Dermis microvascular lymphatic vessel endothelial cell (primary cell): Measurements from ENCODE around the gene SNRNP200. TPM values are rescaled to one million over a fixed set of nuclear protein-coding genes. Genes with fewer than 3 reads are reported as not detected.
"Not testable (repeated sequence)": the region's sequence is repeated elsewhere in the genome, so short reads cannot be mapped to it uniquely, and the experiment has no call there.

Experiments
- DNase-seq, 2 donors: peaks; one replicate each; pipeline versions ENCODE4 v3.0.0 to v3.0.0-alpha.2; 2010; ENCODE audit warnings: low read depth in 2 of 2
- total RNA-seq: library from RNA; depleted of rRNA; stranded (reverse); fragments of >200 nt; gene quantifications from 2 replicates; pipeline ENCODE4 v1.2.1, GENCODE V29; 2014

Gene SNRNP200
- total RNA-seq, 1 donor from 2014 or later = 47.8 TPM

DNA sequence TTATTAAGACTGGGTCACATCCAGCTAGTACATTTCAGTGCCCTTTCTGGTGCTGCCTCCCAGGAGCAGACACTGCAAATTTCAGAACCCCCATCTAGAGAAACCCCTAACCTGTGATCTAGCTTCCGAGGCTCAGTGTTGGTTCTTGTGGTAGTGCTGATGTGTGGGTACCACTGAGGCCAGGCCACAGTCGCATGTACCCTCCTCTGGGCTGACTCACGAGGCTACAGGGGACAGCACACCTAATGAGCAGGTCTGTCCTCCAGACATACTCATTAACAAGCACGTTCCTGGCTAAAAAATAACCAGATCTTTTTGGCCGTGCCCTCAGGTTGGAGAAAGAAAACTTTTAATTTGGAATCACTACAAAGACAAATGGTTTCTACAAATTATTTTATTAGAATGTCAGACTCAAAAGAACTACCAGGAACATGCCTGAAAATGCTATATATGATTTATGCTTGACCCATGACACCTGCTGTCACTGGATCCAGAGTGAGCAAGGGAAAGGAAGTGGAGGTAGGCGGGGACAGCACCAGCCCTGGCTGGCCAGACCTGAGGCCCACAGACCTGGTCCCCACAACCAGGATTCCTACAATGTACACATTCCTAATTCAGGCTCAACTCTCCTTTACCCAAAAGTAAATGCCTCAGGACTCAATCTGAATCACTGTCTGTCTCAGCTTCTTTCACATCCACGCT is 30.8 kb downstream of the SNRNP200 start:
- no peak for DNase-seq

DNA sequence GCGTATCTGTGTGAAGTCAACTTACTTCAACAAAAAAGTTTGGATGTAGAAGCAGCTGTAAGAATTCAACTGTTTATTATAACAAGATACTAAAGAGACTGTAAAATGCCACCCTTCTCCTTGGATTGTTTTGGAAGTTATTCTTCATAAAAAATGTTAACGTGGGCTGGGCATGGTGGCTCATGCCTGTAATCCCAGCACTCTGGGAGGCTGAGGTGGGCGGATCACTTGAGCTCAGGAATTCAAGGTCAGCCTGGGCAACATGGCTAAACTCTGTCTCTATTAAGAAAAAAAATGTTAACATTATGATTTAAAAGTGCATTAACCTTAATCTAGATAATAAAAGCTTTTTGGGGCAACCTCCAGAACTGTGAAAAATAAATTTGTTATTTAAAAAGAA is 31.6 kb downstream of the SNRNP200 start:
- no peak for DNase-seq

DNA sequence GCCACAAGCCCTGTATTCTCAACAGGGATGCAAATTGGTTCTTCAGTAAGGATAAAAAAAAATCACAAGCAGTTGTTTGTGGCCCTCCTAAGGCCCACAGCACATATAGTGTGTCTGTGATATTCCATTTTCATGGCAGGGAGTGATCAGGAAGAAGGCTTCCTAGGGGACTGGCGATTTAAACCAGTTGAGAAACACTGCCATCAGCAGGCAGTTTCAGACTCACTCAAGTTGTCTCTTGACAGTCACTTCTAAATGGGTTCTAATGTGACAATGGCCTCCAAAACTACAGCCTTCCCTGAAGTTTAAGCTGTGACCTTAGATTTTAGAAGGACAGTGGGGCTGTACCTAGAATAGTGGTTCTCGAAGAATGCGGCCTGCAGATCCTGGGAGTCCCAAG is 33.4 kb downstream of the SNRNP200 start:
- DNase-seq = no peak

DNA sequence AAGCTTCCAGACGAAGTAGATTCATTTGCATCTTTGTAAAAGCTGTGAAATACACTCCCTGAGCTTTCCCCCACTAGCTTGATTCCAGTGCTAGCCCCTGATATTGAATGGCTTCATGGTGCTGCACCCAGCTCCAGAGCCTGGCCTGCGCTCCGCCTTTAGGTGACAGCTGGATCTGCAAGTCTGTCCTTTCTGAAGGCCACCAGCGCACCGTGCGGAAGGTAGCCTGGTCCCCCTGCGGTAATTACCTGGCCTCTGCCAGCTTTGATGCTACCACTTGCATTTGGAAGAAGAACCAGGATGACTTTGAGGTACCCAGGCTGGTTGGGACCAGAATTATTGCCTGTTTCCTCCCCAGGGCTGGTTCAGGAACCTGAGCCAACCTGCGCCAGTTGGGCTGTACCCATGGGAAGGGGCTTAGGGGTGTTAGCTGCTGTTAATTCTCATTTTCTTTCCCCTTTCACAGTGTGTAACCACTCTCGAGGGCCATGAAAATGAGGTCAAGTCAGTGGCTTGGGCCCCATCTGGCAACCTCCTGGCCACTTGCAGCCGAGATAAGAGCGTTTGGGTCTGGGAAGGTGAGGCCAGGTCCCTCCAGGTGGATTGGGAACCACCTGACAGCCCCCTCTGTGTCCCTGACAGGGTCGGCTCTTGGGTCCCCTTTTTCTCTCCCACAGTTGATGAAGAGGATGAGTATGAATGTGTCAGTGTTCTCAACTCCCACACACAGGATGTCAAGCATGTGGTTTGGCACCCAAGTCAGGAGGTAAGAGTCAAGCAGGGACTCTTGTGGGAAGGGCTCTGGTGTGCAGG is 38.0 kb downstream of the SNRNP200 start:
- peak; percentile 32 to 55 for DNase-seq

DNA sequence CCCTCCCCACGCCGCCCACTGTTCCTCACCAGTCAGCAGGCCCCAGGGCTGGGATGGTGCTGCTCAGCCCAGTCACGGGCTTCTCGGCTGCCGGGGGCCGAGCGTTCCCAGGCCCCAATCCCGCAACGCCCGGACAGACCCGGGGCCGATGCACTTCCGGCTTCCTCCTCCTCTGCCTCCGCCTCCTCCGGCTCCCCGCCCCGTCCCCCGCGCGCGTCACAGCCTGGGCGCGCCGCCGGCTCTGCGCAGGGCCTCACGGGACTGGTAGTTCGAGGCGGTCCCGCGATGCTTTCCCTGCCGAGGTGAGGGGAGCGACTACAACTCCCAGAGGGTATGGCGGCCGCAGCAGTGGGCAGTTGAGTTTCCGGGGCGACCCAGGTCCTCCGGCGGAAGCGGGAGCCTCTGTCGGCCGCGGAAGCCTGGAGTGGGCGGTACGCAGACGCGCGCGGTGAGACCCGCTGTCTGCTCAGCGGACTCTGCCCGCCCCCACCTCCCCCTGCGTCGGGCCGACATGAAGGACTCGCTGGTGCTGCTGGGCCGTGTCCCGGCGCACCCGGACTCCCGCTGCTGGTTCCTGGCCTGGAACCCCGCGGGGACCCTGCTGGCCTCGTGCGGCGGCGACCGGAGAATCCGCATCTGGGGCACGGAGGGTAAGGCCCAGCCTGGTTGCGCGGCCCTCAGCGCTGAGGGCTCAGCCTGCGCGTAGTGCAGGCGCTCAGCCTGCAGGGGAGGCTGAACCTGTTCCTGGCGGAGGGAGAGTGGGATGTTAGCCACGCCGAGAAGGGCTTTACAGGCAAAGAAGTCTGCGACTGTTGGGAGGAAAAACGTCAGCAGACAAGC is 39.3 kb downstream of the SNRNP200 start, which contains the start of the genes CIAO1 and TMEM127:
TSS of gene CIAO1 (plus strand) at position 386 of the 840 bp plus-strand sequence. CDS start at position 512, 126 bp downstream.
TSS of gene TMEM127 (minus strand) at position 158 of the 840 bp plus-strand sequence. CDS start 616 bp downstream, outside the sequence.
- peak; percentile 93 to 99 for DNase-seq

DNA sequence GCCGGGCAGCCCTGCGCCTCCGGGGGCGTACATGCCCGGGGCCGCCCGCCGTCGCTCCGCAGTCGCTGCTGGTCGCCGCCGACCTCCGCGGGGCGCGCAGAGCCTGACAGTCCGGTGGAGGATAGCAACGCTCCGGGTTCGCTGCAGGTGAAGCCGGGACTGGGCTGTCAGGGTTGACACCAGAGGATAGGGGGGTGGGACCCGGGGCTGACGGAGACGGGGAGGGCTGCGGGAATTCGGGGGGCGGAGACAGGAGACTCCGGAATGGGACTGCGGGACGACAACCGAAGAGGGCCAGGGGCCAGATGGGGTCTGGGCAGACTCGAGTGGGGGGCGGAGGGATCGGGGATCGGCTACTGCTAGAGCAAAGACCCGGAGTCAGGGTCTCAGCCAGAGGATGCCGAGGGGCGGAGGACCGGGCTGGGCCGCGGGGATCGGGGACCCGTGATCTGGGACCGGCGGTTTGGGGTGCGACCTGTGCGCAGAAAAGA is 40.0 kb downstream of the SNRNP200 start:
- peak in 1 of 2 donors; percentile 60 for DNase-seq

DNA sequence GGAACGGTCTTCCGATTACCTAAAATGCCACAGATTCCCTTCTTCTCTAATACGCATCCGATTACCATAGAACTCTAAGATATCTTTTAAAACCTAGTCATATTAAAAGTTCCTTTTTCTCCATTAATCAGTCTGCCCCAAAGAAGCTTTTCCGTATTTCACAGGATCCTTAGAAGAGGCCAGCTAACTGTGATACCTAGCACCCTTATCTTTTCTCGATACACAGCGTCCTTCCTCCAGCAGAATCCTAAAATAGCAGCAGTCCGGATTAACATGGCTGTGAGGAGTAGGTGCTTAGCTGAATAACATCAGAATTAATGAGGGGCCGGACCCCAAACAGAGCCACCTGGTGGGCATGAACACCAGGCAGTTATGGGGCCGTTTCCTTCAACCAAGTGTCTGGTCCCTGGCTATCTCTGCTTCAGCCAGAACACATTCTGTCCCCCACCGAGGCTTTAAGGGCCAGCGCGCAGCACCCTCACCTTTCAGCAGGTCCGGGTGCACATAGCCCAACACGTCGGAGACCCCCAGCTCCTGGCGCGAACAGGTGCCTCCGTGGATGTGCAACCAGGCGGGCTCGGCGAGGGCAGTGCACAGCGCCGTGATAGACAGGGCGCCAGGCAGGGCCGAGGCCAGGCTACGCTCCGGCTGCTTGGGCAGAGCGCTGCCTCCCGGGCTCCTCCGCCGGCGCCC is 40.5 kb downstream of the SNRNP200 start:
- DNase-seq = peak; percentile 34 to 74

DNA sequence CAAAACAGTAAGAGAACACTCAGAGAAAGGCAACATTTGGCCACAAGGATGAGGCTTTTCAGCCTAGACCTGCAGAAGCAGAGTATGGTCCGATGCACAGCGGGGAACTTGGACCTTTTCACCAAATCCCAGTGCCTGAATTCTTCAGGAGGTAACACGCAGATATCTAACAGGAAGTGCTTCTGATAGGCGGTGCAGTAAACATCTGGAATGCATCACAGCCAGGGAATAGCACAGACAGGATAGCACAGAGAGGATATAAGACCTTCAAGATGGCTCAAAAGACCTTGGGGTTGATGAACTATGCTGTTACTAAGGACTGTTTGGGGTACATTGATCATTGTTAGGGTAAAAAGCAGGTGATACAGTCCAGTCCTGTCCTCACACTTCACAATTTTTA is 41.3 kb downstream of the SNRNP200 start:
- no peak for DNase-seq

DNA sequence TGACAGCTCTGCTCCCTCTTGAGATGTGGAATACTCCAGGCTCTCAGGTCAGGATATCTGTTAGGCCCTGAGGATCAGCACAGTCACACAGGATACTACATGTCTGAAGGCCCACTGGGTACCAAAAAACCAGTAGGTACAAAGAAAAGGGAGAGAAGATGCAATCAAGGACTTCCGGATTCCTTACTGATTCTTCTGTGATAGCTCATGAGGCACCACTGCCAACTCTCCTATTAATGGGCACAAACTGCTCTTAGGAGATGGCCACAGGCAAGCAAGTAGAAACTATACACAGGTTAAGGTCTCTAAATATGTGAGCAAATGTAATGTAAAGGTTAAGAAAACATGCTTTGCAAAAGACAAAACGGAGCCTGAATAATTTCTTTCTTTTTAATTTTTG is 43.0 kb downstream of the SNRNP200 start:
- DNase-seq = no peak

DNA sequence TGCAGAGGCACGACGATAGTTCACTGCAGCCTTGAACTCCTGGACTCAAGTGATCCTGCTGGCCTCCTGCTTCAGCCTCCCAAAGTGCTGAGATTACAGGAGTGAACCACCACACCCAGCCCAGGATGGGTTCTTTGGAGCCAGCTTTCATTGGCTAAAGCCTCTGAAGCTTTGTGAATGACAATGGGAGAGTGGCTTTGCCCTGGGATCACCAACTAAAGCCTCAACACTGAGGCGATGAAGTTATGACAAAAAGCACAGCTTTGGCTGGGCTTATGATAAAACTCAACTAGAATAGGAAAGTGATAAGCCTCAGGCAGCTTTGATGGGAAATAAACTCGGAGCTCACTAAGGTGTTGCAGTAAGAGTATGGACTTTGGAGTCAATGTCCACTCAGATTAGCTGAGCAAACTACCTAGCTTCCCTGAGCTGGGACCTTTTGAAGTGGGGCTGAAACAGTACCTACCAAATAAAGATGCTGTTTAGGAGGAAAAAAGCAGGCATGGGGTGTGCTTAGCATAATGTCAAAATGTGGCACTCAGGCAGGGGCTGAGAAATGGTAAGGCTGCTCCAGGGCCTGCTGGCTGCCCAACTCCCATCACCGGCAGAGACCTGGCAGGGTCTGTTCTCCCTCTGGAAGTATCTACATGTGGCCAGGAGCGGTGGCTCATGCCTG is 43.9 kb downstream of the SNRNP200 start:
- no peak for DNase-seq

DNA sequence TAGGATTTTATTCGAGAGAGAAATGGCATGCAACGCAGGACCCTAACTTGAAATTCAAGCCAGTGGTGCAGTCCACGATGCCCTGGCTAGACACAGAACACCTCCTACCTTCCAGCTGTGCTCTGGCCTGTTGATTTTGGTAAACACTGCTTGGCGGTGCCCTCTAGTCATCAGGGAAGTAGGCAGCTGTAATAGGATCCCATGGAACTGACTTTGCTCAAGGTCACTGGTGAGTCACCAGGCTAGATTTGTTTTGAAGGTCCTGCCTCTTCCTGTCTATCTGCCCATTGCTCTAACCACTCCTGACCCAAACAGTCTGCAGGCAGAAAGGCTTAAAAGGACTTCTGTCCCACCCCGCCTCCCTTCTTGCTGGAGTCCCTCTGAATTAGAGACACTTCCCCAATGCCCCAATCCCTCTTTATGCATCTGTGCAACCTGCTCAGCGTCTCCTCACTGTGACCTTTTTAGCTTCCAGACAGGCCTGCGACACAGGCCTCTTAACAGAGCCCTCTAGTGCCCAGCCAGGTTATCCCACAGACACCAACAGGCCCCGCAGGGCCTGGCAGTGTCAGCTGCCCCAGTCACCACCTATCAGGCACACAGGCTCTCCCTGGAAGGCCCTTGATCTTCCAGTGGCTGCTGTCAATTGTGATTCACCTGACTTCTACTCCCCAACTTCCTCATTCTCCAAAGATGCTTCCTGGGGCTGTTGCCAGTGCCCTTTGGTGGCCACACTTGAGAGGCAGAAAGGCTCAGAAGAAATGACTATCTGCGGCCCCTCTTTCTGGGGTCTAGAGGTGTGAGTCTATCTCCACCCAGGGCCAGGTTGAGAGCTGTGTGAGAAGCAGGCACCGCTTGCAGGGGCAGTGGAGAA is 44.7 kb downstream of the SNRNP200 start:
- peak; percentile 86 to 97 for DNase-seq

DNA sequence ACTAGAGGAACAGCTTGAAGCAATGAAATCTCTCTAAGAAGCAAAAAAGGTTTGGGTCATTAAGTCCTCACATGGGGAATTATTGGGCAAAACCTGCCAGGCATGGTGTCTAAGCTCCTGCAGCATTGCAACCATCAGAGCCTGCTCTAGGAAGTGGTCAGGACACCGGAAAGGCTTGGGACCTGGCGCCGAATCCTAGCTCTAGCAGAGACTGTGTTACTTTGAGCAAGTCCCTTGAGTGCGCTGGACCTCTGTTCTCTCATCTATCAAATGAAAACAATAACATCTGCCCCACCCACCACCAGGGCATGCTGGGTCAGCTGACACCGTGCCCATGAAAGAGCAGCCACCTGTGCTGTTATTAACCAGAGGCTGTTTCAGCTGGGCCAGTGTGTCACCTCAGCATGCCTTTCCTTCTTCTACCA is 45.8 kb downstream of the SNRNP200 start:
- peak in 1 of 2 donors; percentile 53 for DNase-seq

DNA sequence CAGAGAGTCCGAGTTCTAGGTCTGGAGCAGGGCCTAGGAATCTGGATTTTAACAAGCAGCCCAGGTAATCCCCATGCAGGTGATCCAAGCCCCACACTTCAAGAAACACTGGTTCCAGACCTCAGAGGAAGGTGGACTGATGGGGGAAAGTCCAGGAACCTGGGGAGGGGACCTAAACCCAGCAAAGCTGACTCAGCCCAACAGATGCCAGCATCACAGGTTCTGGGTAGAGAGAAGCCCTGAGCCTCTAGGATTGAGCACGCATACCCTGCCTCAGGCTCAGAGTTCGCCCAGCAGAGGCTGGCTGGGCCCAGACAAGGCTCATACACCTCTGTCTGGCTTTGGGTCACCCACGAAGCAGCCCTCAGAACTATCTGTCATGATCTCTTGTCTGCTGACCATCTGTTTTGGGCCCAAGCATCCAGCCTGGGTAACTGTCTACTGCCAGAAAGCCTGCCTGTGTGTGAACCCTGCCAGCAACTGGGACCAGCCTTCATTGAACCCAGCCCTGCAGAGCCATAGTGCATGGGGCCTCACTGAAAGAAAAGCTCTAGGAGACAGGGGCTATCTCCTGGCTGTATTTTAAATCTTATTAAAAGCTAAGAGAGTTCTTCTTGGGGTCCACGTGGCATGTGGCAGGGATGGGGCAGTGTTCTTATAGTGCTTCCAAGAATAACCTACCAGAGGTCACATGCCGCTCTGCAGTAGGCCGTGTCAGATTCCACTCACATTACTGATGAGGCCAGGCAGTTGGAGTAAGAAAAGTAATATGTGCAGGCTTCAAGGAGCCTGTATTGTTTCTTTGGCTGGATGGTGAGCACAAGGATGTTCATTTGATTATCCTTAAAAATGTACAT is 47.0 kb downstream of the SNRNP200 start:
- no peak for DNase-seq

DNA sequence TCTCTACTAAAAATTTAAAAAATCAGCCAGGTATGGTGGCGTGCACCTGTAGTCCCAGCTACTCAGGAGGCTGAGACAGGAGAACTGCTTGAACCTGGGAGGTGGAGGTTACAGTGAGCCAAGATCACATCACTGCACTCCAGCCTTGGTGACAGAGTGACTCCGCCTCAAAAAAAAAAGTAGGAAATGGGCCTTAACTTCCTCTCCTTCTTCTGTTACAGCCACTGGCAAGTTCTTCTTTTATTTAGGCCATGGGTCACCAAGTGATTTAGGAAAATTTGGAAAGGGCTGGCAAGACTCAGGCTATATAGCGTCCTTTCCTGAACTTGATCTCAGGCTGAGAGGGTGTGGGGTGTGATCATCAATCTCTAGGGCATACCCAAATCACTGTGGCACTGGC is 47.6 kb downstream of the SNRNP200 start:
- not testable (repeated sequence) for DNase-seq

DNA sequence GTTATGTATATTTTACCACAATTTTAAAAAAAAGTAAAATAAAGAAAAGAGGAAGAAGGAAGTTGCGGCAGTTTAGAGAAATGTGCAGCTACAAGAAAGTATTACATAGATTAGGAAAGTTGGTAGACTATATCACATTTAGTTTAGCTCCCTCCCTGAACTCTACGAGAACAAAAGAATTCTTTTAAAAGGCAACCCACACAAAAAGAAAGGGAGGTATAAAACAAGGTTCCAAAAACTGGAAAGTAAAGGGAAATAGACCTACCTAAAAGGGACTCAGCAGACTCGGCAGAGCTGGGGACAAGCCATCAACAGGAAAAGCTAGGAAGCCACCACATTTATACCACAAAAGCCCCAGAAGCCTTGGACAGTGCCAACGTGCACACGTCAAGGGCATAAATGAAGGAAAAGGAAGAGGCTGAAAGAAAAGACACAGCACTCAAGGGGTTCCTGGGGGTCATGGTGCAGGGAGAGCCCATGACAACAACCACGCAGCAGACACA is 48.7 kb downstream of the SNRNP200 start:
- DNase-seq = no peak

DNA sequence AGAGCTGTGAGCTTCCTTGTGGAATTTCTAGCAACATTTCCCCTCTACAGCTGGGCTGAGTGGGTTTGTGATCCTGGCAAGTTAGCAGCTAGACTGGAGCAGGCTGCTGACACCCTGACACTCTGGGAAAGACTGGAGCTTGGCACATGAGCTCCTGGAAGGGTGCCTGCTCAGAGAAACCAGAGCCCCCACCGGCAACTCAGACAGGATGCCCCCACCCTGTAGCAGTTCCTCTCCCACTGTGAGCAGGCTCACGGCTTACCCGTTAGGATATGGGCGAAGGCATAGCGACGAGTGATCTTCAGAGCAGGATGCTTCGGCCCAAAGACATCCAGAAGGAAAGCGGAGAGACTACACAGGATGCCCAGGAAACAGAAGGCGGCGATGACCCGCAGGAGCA is 50.8 kb downstream of the SNRNP200 start:
- DNase-seq = peak in 1 of 2 donors; percentile 87

DNA sequence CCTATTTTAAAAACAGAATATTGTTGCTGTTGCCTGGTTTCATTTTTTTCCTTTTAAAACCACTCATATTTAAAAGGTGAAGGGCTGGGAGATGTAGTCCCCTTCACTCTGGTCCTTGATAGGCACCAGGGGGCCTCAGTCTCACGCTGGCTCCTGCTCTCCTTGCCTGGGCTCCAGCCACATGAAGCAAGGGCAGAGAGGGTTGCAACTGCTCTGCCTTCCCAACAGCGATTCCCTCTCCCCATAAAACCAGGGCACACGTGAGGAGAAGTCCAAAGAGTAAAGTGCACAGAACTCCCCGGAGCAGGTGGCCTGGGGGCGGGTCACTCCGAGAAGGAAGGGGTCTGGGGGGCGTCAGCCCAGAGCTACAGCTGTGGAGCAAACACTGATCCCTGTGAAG is 52.3 kb downstream of the SNRNP200 start:
- no peak for DNase-seq

DNA sequence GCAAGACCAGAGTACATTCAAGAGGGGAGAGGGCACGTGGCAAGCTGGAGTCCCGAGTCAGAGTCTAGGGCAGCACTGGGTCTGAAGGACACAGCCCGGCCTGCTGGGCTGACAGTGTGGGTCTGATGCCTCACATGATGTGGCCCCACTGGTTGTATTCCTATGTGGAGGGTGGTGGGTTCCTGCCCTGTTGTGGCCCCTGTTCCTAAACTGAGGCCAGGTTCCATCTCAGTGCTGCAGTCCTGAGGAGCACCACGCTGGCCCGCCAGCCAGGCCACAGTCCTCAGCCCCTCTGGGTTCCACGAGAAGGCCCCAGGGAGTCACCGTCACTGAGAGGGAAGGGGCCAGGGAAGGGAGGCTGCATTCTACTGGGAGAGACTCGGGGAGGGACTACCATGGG is 52.8 kb downstream of the SNRNP200 start:
- no peak for DNase-seq
